GM19023 (cell line): ENCODE data around the gene RNFT2.
"Not testable (repeated sequence)": the region's sequence is repeated elsewhere in the genome, so short reads cannot be mapped to it uniquely, and the experiment has no call there.

Experiments
- ATAC-seq: cut with Tn5 transposase; IDR thresholded peaks from one replicate; pipeline ENCODE4 v1.9.1; 2021; ENCODE audit warnings: mild to moderate bottlenecking, moderate library complexity; ENCODE audit not compliant: unreplicated experiment

The RNFT2 gene

GRCh38 chr12:116744766-116745165 is 6.7 kb downstream of the RNFT2 start:
- no peak for ATAC-seq

- no peak for ATAC-seq
These were observed 7.4 kb downstream of the RNFT2 start for GRCh38 chr12:116745554-116745953.

GRCh38 chr12:116749884-116750283 is 11.8 kb downstream of the RNFT2 start:
- no peak for ATAC-seq

GRCh38 chr12:116750298-116750697 is 12.2 kb downstream of the RNFT2 start:
- ATAC-seq = no peak

GRCh38 chr12:116754097-116754496 is 16.0 kb downstream of the RNFT2 start:
- not testable (repeated sequence) for ATAC-seq

- not testable (repeated sequence) for ATAC-seq
These were observed 16.7 kb downstream of the RNFT2 start for GRCh38 chr12:116754783-116755182.

- ATAC-seq = no peak
These were observed 21.9 kb downstream of the RNFT2 start for GRCh38 chr12:116759783-116760621.

GRCh38 chr12:116760622-116761020 is 22.5 kb downstream of the RNFT2 start:
- no peak for ATAC-seq

GRCh38 chr12:116761499-116761898 is 23.4 kb downstream of the RNFT2 start:
- ATAC-seq = no peak

- ATAC-seq = no peak
These were observed 27.2 kb downstream of the RNFT2 start for GRCh38 chr12:116765271-116765670.

- ATAC-seq = no peak
These were observed 28.2 kb downstream of the RNFT2 start for GRCh38 chr12:116766285-116766684.

- no peak for ATAC-seq
These were observed 28.6 kb downstream of the RNFT2 start for GRCh38 chr12:116766746-116767145.

GRCh38 chr12:116771651-116772050 is 33.5 kb downstream of the RNFT2 start:
- no peak for ATAC-seq

- ATAC-seq = no peak
These were observed 35.2 kb downstream of the RNFT2 start for GRCh38 chr12:116773276-116773731.

GRCh38 chr12:116774020-116774419 is 35.9 kb downstream of the RNFT2 start:
- no peak for ATAC-seq

- no peak for ATAC-seq
These were observed 39.1 kb downstream of the RNFT2 start for GRCh38 chr12:116777245-116777644.

- no peak for ATAC-seq
These were observed 41.5 kb downstream of the RNFT2 start for GRCh38 chr12:116779597-116779996.

GRCh38 chr12:116780942-116781341 is 42.8 kb downstream of the RNFT2 start:
- no peak for ATAC-seq

GRCh38 chr12:116783525-116784237 is 45.6 kb downstream of the RNFT2 start:
- ATAC-seq = no peak

- no peak for ATAC-seq
These were observed 46.1 kb downstream of the RNFT2 start for GRCh38 chr12:116784238-116784612.

- not testable (repeated sequence) for ATAC-seq
These were observed 51.4 kb downstream of the RNFT2 start for GRCh38 chr12:116789562-116789961.

GRCh38 chr12:116790066-116790465 is 52.0 kb downstream of the RNFT2 start:
- ATAC-seq = no peak
